ENCODE results near the gene NDUFAF5.

- TF ChIP-seq CTCF (conservative IDR thresholded peaks at IDR 0.05) (no peak), EZH2 (IDR thresholded peaks at IDR 0.05; ENCODE audit: low read depth) (no peak)
These were observed 71.5 kb downstream of the NDUFAF5 start for GRCh38 chr20:13856354-13856753.

Measured in PC-9 (cell line).